ENCODE results near the gene MAML2.

MAML2 gene

DNA sequence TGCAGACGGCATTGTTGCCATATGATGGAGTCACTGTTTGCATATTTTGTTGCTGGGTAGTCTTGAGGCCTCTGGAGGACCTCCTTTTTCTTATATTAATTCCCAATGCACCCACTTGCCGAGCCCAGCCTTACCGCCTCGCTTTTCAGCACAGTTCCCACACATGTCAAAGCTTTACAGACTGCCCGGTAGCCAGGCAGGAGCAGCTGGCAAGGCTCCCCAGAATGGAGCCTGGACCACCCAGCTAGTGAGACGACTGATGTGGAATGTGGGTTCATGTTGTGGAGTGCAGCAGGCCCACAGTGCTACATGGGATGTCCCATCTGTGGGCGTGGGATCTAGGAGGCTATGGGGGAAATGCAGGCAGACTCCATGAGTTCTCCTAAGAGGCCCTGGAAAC is 319.7 kb downstream of the MAML2 start:
- no peak for DNase-seq

DNA sequence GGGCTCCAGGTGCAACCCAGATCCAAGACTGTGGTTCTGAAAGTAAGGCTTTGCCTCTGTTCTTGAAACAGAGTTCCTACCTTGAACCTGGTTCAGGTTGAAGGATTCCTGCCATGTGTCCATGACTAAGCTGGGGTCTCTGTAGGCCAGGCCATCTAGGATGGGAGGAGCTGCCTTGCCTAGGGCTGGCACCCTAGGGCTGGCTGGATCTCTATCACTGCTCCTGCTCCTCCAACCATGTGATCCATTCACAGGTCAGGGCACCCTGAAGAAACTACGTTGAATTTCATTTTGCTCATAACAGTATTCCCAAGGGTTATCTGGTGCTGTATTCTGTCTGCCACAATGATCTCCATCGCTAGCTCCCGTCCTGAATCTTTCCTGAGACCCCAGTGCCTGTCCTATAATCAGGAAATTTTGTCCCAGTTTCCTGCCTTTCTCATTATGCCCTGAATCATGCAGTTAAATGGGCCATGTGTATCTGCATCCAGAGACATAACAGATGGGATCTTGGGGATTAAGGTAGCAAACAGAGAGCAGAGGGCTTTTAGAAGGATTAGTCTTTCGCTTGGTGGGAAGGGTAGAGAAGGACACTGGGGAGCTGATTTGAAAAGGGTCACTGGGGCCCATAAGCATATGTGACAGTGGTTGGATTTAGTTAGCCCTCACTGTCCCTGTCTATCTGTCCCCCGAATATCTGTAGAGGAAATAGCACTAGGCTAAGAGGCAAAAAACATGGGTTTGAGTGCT is 320.9 kb downstream of the MAML2 start:
- DNase-seq = no peak

DNA sequence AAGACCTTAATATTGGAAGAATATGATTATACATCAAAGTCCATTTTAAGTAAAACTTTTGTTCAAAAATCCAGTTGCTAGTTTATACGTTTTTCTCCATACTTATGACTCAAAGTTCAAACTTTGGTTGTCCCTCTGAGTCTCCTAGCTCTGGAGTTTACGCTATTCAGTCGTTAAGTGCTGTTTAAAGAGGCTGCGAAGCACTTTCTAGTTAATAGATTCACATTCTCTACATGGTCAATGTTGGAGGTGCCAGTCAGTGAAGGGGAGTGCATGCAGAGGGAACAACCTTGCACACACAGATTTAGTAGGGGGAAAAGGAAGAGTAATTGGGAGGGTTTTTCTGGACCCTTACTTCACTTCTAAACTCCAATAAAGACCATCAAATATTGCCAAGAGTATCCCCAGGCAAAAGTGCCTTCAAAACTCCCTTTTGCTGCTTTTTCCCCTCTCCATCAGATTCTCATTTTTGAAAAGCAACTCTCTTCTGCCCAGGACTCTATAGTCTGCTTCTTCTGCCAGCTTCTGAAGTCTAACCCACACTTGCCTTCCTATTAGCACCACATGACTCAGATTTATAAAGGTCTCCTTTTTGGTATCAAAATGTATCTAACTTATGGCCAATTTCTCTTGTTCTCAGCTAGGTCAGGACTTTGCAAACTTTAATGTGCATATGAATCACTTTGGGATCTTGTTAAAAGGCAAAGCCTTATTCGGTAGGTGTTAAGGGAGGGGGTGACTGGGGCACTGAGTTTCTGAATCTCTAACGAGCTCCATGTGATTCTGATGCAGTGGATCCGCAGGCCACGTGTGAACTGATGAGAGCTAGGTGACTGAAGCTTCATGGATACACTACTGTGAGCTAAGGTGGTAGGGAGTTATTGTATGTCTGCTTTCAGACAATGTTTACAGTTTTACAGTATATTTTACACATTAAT is 322.9 kb downstream of the MAML2 start:
- DNase-seq = peak; percentile 26

DNA sequence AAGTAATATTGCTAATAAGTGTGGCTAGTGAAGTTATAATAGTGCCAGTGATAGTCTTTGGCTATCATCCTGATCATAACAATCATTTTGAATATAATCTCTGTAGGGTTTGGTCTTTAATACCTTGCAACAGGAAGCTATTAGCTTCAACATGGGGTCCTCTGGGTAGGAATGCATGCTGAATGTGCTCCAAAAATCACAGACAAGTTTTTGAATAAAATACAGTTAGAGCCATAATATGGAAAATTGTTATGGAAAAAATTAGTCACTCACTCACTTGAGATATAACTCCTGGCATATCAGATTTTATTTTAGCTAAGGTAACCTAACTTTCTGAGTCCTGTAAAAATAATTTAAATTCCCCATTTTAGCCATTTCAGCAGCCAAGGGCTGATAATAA is 323.7 kb downstream of the MAML2 start:
- no peak for DNase-seq

DNA sequence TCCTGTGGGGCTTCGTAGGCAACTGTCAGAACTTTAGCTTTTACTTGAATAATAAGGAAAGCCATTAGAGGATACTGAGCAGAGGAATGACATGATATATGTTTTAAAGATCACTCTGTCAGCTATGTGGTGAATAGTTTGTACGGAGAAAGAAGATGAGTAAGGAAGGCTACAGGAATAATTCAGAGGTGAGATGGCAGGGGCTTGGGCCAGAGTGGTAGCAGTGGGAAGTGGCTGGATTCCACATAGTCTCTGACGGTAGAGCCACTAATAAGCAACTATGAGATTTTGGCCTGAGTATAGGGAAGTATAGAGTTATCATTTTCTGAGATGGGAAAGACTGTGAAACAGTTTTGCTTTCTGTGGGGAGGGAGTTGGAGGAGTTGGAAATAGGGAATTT is 325.1 kb downstream of the MAML2 start:
- DNase-seq = no peak

DNA sequence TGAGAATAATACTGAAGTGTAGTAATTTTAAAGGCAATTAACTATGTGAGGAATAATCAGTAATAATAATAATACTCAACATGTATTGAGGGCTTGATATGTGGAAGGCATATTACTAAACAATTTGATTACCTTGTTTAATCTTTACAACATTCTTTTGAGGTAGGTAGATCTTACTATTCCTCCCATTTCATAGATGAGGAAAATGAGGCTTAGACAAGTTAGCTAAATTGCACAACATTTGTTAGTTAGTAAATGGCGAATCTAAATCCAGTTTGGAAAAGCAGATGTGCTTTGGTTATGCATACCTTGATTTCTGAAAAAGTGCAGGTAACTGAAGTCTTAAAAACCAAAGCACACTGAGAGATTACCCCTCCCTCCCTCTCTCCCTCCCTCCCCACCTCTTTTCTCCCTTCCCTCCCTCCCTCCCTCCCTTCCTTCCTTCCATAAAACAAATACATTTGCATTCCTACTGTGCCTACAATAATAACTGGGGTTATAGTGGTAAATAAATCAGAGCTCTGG is 326.0 kb downstream of the MAML2 start:
- no peak for DNase-seq

DNA sequence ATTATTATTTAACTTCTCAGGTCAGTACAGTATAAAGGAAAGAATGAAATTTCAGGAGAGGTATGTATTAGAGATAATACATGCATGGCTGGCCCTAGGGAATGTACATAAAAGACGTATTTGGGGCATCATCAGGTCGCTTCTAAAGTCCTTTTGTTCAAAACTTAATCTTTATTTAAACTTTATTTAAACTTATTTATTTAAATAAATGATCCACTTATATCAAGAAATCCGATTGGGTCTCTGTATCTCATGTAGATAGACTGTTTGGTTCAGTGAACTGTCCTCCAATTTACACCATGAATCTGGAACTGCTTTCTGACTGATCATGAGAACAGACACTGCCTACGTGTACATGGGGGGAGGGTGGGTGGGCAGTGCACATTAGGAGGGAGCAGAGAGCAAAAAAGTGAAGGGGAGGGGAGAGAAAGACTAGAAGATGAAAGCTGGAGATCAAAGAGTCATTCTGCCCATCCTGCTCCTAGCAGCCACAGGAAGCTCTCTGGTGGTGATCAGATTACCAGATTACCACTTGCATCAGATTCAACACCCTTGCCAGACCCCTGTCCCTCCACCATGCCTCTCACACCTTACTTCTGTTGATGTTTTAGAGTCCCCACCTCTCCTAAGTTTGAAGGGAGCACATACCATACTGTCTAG is 327.0 kb downstream of the MAML2 start:
- DNase-seq = peak; percentile 54

DNA sequence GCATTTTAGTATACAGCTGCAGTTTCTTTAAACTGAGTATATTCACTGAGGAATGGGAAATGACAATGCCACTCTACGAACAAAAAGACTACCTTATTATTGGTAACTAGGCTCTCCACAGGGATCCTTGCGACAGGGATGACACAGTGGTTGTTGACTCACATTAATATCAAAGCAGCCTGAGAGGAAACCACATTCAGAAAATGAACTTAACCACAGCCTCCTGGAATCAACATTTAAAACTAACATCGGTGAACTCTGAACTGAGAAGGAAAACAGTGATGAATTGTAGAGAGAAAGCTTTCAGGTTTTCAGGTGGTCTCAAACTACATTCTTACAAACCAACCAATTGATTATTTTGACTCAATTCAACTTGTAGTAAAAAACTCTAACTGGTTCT is 328.8 kb downstream of the MAML2 start:
- DNase-seq = peak; percentile 64

DNA sequence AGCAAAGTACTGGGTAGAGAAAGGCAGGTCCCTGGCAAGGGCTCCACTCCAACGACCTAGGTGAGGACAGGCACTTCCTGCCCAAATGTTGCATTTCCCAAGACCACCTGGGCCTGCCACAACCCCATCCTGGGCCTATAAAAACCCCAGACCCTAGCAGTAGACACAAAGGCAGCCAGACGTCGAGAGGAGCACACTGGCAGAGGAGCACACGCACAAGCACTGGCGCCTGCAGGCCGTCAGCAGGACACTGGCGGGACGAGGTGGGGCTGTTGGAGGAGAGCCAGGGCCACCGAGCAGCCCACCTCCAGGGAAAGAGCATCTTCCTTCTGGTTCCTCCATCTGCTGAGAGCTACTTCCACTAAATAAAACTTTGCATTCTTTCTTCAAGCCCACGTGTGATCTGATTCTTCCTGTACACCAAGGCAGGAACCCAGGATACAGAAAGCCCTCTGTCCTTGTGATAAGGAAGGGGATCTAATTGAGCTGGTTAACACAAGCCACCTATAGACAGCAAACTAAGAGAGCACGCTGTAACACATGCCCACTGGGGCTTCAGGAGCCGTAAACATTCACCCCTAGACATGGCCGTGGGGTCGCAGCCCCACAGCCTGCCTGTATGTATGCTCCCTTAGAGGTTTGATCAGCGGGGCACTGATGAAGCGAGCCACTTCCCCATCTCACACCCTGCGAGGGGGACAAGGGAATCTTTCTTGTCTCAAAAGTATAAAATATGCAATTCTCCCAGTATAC is 329.4 kb downstream of the MAML2 start:
- peak; percentile 44 for DNase-seq

DNA sequence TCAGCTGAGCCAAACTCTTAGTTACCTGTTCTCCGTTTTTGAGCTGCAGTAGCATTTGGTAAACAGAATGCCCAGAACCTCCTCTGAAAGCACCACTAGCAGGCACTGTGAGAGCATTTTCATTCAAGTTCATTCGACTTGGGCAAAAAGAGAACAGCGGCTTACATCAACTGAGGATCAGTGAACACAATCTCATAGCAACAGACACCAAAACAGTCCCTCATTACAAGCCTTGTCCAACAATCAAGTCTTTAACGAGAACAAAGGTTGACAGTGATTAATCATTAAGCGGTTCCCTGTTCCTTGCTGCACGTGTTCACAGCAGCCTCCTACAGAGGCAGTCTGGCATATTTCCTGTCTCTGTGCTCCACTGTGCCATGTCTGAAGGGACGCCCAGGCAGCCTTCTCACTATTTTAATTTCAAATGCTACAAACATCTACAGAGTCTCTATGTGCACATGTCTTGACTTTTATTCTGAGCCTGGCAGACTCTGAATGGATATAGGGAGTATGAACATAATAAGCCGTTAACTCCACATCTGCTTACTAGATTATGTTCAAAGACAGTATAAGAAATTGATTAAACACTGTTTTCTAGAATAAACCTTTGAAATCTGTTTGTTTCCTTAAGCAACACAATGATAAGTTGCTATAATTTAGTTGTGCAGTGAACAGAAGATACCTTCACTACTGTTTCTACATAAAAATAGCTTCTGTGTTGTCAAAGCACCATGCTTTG is 330.7 kb downstream of the MAML2 start:
- DNase-seq = peak; percentile 77

DNA sequence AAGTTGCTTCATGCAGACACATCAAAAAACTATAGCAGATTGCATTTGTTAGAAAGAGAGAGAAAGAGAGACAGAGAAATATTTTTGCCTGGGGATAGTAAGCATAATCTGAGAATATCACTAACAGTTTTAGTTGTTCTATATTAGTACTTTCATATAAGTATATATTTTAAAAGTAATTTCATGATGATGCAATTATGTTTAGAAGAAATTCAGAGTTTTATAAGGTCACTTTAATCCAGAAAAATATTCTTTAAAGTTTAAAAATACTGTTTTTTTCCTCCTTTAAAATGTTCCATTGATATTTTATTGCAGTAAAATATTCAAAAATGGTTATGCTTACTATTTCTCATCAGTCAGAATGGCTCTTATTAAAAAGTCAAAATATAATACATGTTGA is 332.3 kb downstream of the MAML2 start:
- DNase-seq = no peak

DNA sequence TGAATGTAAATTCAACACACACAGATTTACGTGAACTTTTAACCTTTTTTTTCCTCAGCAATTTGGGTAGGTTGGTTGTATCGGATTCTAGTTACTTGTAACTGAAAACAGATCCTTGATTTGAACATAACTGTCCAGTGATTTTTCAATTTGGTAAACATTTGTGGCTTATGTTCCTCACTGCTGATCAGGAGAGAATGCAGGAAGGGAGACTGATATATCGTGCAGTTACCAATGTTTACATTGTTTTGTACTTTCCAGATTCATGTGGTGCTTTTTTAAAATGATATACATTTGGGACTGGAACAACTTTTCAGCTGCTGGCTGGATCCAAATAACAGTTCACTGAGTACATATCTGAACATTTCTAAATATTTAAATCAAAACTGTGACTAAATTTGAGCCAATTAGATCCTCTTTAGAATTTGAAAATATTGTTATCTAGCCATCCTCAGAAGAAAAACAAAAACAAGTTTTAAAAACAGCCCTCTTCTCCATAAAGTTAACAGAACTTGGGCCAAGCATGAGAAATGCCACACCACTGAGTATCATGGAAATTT is 334.8 kb downstream of the MAML2 start:
- no peak for DNase-seq

DNA sequence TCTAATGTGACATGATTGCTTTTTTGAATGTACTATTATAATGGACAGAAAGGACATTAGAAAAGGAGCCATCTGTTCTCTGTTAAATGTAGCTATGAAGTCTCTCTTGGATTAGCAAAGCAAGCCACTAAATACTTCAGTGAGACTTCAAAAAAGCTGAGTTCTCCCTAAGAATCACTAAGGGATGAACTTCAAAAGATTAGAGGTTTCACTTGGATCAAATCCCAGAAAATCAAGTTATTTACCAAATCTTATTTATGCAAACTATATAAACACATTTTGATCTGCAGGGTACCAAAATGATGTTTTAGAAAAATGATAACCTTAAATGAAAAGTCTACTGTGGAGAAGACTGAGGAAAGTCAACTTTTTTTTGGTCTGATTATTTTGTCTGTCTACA is 337.0 kb downstream of the MAML2 start:
- DNase-seq = no peak

DNA sequence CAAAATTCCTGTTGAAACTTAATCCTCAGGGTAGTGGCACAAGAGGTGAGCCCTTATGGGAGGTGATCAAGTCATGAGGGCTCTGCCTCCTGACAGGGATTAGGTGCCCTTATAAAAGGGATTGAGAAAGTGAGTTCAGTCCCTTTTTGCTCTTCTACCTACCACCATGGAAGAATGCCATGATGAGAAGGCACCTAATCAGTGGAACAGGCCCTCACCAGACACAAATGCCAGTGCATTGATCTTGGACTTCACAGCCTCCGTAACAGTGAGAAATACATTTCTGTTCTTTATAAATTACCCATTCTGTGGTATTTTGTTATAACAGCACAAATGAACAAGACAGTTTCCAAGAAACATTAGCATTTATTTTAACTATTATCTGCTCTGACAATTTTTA is 338.1 kb downstream of the MAML2 start:
- DNase-seq = no peak

DNA sequence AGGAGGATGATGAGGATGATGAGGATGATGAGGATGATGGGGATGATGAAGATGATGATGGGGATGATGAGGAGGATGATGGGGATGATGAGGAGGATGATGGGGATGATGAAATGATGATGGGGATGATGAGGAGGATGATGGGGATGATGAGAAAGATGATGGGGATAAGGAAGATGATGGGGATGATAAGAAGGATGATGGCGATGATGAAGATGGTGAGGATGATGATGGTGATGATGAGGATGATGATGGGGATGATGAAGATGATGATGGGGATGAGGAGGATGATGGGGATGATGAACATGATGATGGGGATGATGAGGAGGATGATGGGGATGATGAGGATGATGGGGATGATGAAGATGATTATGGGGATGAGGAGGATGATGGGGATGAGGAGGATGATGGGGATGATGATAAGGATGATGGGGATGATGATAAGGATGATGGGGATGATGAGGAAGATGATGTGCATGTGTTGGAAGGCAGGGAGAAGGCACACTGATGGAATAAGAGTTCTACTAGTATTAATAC is 340.2 kb downstream of the MAML2 start:
- DNase-seq = no peak

DNA sequence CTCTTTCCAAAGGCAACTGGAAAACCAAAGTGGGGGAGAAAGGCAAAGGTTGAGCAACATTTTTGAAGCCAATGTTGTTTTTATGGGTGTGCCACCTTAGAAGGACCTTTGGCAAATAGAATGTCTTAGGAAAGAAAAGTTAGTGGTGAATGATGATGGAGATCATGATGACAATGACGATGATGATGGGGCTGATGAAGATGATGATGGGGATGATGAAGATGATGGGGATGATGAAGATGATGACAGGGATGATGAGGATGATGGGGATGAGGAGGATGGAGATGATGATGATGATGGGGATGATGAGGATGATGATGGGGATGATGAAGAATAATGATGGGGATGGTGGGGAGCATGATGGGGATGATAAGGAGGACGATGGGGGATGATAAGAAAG is 340.7 kb downstream of the MAML2 start:
- no peak for DNase-seq

DNA sequence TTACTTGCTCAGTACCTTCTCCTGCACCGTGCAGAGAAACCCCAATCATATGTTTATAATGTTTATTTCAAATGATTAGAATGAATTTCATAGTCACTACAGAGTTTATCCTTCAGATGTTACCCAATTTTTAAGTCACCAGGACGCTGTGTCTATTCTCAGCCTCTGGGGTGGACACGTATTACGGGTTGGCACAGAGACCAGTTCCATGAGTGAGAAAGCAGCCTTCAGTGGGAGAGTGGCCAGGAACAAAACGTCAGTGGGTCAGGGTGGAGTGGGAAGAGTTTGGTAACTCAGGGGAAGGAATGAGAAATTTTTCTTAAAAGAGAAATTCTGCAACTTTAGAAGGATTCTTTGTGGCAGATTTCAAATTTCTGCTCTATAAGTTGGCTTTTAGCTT is 342.0 kb downstream of the MAML2 start:
- DNase-seq = no peak

DNA sequence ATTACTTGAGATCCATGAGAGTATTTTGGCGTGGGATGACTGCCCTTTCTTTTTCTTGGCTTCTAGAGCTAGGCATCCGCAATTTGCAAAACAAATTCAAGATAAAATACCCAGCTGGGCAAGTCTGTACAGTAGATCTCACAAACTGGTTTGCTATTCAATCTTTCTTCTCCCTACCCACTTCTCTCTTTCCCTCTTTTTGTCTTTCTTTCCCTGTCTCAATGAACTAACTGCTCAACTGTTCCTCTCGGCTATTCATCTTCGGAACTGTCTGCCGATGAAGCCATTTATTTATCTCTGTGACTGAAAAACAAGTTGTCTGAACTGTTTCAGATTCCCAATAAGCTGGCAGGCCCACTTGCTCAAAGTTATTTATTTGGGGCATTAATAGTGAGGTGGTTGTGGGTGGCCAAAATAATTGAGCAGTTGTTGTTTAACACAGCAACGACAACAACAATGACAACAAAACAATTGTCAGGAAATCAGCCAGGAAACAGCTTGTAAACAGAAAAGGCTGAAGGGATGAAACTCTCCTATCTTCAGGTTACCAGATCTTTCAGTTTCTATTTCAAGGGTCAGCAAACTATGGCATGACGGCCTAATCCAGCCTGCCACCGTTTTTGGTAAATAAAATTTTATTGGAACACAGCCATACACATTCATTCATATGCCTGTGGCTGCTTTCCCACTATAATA is 343.1 kb downstream of the MAML2 start:
- no peak for DNase-seq

DNA sequence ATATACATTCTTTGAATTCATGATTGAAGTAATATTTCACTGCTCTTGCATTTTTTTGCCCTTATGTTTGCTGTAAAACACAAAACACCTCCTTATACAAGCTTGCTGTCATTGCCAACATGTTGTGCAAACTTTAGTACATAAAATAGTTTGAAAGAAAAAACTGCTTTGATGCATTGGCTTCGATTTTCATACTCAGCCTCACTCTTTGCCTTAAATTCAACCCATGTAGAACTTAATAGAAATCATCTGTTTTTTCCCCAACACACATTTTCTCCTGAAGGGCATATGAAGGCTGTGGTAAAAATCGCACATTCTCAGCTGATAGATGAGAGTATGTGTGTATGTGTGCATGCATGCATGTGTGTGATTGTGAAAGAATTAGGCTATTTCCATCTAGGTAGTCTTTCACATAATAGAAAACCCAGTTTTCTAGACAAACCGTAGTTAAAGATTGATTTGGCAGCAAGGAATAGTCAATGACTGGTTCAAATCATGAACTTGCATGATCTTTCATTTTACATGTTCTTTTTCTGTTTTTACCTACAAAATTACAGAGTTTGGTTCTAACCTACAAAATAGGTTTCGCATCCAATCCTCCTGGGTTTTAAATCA is 346.3 kb downstream of the MAML2 start:
- no peak for DNase-seq

DNA sequence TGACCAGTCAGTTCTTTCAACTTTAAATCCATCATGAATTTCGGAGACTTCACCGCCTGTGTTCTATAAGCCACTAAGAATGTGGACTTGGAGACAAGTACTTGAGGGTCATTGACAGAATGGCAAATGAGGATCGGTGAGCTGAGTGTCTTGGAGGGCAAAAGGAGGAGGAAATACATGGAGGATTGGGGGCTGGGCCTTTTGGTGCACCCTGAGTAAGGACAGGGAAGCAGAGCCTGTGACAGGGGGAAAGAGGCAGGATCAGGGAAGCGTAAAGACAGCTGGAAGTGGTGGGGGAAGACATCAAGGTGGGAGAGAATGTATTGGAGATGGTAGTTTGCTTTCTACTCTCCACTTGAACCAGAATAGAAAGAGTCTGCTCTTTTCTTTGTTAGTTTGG is 348.7 kb downstream of the MAML2 start:
- no peak for DNase-seq
